Measurements from ENCODE around the gene DPEP2. TPM values are rescaled to one million over a fixed set of nuclear protein-coding genes. Genes with fewer than 3 reads are reported as not detected.

DPEP2 gene
- total RNA-seq, 4 donors from 2014 or later: 4.0 to 8.7 (median 4.8) TPM

DNA sequence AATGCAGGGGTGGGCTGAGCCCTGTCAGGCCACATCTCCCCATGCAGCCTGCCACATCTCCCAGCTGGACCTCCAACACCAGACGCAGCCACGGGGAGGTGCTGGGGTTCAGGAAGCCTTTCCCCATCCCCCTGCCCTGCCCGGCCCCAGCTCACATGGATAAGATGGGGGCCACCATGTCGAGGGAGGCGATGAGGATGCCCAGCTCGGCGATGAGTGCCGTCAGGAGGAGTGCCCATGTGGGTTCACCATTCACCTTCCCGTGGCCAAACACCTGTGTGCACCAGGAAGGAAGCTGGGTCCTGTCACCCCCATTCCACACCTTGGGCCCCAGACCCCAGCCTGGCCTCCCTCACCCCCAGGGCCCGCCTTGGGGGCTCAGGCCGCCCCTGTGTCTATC is 49.6 kb downstream of the DPEP2 start:
- ATAC-seq (ENCODE audit: low FRiP score): no peak
- TF ChIP-seq CTCF (IDR thresholded peaks at IDR 0.05): no peak
- no peak for DNase-seq (ENCODE audit: low spot score)

GRCh38 chr16:67948015-67948414 is 51.3 kb downstream of the DPEP2 start:
- no peak for DNase-seq (ENCODE audit: low spot score)
- ATAC-seq (ENCODE audit: low FRiP score): no peak
- no peak for TF ChIP-seq CTCF (IDR thresholded peaks at IDR 0.05)

- DNase-seq (ENCODE audit: low spot score) (no peak), ATAC-seq (ENCODE audit: low FRiP score) (no peak)
- TF ChIP-seq CTCF (IDR thresholded peaks at IDR 0.05): no peak
Measured at GRCh38 chr16:67946966-67947558, 52.2 kb downstream of the DPEP2 start.

DNA sequence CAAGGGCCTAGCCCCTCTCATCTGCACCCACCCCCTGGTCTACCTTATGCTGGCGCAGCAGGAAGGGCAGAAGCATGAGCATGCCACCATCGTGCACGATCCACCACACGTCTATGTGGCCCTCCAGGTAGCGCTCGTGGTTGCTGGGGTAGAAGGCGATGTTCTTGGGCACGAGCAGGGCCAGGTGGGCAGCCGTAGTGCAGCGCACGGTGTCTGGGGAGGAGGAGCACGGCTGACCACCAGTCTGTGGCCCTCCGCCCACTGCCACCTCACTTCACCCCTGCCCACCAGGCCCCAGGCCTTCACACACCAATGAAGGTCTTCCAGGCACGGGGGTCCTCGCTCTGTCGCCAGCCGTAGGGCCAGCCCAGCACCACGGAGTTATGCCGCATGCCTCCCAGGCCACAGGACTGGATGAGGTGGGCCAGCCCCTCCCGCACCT is 53.1 kb downstream of the DPEP2 start:
- DNase-seq (ENCODE audit: low spot score): no peak
- TF ChIP-seq CTCF (IDR thresholded peaks at IDR 0.05): no peak
- ATAC-seq (ENCODE audit: low FRiP score): no peak

- ATAC-seq (ENCODE audit: low FRiP score): no peak
- no peak for DNase-seq (ENCODE audit: low spot score)
- no peak for TF ChIP-seq CTCF (IDR thresholded peaks at IDR 0.05)
Measured at GRCh38 chr16:67945392-67945933, 53.8 kb downstream of the DPEP2 start.

- ATAC-seq (ENCODE audit: low FRiP score) (no peak), DNase-seq (ENCODE audit: low spot score) (no peak)
- no peak for TF ChIP-seq CTCF (IDR thresholded peaks at IDR 0.05)
Measured at GRCh38 chr16:67944690-67945391, 54.4 kb downstream of the DPEP2 start.
